Activated CD8-positive, alpha-beta T cell treated with anti-CD3 and anti-CD28 coated beads for 36 hours (primary cell): ENCODE measurements around the gene GRM2. TPM values are rescaled to one million over a fixed set of nuclear protein-coding genes. Genes with fewer than 3 reads are reported as not detected.

ENCODE experiments used
- ATAC-seq: fragments of 200-7000 bp; cut with Tn5 transposase; one replicate; pipeline ENCODE4 v1.10.0; 2021; ENCODE audit warnings: mild to moderate bottlenecking, moderate library complexity
- CTCF ChIA-PET: fragments of 350-600 bp; sonication (Branson Sonifier 250); formaldehyde crosslinking; loops from one replicate; lab custom pipeline; 2021; ENCODE audit warnings: antibody characterized with exemption; lab: Charles Lee
- POLR2A ChIA-PET: fragments of 350-600 bp; sonication (Branson Sonifier 250); formaldehyde crosslinking; loops from one replicate; lab custom pipeline; 2021; ENCODE audit warnings: antibody characterized with exemption; lab: Charles Lee
- DNase-seq: peaks from one replicate; pipeline ENCODE4 v3.0.0-alpha.2; 2020
- H3K27ac Mint-ChIP-seq: one replicate; pipeline ENCODE4 v1.8.0; 2021; ENCODE audit warnings: mild to moderate bottlenecking, mixed read lengths
- H3K27me3 Mint-ChIP-seq: one replicate; pipeline ENCODE4 v1.8.0; 2021; ENCODE audit warnings: mixed read lengths
- H3K36me3 Mint-ChIP-seq: one replicate; pipeline ENCODE4 v1.8.0; 2021; ENCODE audit warnings: low read depth, mixed read lengths
- H3K4me1 Mint-ChIP-seq: one replicate; pipeline ENCODE4 v1.8.0; 2021; ENCODE audit warnings: low read depth, mixed read lengths
- H3K4me3 Mint-ChIP-seq: one replicate; pipeline ENCODE4 v1.8.0; 2021; ENCODE audit warnings: mild to moderate bottlenecking, moderate library complexity, mixed read lengths
- H3K9me3 Mint-ChIP-seq: one replicate; pipeline ENCODE4 v1.8.0; 2021; ENCODE audit warnings: mixed read lengths
- intact Hi-C: fragments of 100-400 bp; cut with micrococcal nuclease; formaldehyde crosslinking; loops from one replicate; pipeline ENCODE4 v1.10.0; 2022
- total RNA-seq, 2 experiments: library from RNA; stranded (reverse); gene quantifications; one replicate each; pipeline ENCODE4 v1.2.3, GENCODE V29; 2021
- TF ChIP-seq, protein P1 (sequence below): fragments of 200-600 bp; IDR thresholded peaks from one replicate; pipeline ENCODE4 v1.8.0; 2022; ENCODE audit warnings: antibody characterized with exemption, mild to moderate bottlenecking

The GRM2 gene
- under 1 TPM; 0.20 to 0.22 TPM for total RNA-seq

DNA sequence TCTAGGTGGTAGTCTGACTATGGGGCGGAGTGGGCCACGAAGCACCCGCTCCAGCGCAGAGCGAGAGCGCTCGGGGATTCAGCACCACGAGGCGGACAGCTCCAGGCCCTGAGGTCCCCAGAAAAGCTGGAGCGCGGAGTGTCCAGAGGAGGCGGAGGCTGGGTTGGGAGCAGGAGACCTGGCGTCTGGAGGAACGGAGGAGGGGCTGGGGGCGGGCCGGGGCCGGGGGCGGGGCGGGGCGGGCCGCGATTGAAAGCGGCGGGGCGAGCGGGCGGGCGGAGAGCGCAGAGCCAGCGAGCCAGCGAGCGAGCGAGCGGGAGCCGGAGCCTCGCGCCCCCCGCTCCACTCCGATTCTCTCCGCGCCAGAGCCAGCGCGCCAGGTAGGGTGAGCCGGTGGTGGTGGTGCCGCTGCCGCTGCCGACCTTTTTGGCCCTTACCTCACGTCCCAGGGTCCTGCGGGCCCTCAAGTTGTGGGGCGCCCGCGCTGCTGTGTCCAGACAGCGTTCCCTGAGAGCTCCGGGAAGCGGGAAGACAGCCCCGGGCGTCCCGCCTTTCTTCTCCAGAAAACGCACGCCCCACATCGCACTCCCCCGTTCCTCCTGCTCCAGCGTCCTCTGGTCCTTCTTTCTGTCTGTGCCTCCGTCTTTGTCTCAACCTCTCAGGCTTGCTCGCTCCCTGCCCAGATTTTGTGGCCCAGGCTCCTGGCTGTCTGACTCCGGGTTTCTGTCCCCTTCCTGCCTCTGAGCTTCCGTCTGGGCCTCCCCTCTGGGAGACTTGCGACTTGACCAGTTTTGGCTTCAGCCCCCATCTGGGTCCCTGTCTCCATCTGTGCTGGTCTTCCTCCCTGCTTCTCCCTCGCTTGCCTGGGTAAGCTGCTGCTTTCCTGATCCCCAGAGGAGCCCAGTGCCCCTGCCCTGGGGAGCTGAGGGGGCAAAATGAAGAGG, at the start of gene GRM2:
Gene GRM2 (plus strand): TSS at position 281 of the 944 bp plus-strand sequence. CDS start 1,916 bp downstream, outside the sequence.
- peak; percentile 60 for ATAC-seq
- Mint-ChIP-seq H3K4me3 (no peak within 1 kb of the TSS), H3K4me1 (peaks cover 10% of the 10 kb centered on the region), H3K36me3 (peaks cover 2% of the 10 kb centered on the region), H3K9me3 (no peaks in the 10 kb centered on the region), H3K27me3 (peaks cover 3% of the 10 kb centered on the region), H3K27ac (no peak within 1 kb of the TSS)
- POLR2A ChIA-PET = interaction anchor here (1.3 to 1.5 kb wide), 2 partner anchors 9 to 12 kb away, joined by 3 to 5 read pairs; no protein-coding TSS in a partner anchor
- CTCF ChIA-PET = interaction anchor here (0.9 to 2.2 kb wide), 3 partner anchors 12 to 26 kb away, joined by 3 to 7 read pairs (median 4); no protein-coding TSS in a partner anchor
- peak; percentile 50 for DNase-seq
- TF ChIP-seq, protein P1, sequence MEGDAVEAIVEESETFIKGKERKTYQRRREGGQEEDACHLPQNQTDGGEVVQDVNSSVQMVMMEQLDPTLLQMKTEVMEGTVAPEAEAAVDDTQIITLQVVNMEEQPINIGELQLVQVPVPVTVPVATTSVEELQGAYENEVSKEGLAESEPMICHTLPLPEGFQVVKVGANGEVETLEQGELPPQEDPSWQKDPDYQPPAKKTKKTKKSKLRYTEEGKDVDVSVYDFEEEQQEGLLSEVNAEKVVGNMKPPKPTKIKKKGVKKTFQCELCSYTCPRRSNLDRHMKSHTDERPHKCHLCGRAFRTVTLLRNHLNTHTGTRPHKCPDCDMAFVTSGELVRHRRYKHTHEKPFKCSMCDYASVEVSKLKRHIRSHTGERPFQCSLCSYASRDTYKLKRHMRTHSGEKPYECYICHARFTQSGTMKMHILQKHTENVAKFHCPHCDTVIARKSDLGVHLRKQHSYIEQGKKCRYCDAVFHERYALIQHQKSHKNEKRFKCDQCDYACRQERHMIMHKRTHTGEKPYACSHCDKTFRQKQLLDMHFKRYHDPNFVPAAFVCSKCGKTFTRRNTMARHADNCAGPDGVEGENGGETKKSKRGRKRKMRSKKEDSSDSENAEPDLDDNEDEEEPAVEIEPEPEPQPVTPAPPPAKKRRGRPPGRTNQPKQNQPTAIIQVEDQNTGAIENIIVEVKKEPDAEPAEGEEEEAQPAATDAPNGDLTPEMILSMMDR = no peak
- intact Hi-C loops = no loop called here

DNA sequence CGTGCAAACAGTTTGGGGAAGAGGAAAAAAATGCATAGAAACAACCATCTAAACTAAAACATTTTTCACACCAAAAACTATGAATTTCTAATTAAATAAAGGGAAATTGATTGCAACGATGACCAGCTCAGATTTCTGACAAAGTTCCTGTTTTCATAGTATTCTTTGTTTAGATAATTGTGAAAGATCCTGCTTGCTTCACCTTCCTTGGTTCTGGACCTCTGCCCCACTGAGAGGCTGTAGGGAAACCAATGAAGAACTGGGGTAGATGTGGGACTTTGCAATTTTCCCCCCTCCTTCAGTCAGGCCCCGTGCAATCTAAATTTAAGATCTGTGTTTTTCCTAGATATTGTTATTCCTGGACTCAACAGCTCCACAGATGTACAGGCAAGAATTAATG, 49.6 kb upstream of the GRM2 start:
- intact Hi-C loops = no loop called here
- TF ChIP-seq, protein P1 = no peak
- no peak overlapping the region for H3K4me3 Mint-ChIP-seq
- H3K27me3 Mint-ChIP-seq = no peaks in the 10 kb centered on the region
- ChIA-PET POLR2A (no interaction called here), CTCF (interaction anchor here (0.6 to 7.3 kb wide), 3 partner anchors 12 to 142 kb away, joined by 3 to 33 read pairs (median 3); no protein-coding TSS in a partner anchor)
- no peaks in the 10 kb centered on the region for H3K4me1 Mint-ChIP-seq
- no peak overlapping the region for H3K27ac Mint-ChIP-seq
- no peak for DNase-seq
- peaks cover 2% of the 10 kb centered on the region for H3K9me3 Mint-ChIP-seq
- H3K36me3 Mint-ChIP-seq = peaks cover 38% of the 10 kb centered on the region
- ATAC-seq = no peak

DNA sequence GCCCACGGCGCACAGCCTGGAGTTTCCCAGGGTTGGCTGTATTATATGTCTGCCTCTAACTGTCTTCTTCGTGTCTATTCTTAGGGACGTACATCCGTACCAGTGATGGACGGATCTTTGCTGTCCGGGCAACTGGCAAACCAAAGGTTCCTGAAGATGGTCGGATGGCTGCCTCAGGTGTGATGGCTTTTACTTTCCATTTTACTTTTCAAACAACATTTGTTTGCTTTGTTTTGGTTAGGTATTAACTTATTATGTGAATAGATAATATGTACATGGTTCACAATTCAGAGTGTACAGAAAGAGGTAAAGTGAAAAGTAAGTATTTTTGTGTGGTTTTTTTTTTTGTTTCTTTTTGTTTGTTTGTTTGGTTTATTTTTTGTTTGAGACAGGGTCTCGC, 46.9 kb upstream of the GRM2 start:
- DNase-seq (no peak), ATAC-seq (no peak)
- Mint-ChIP-seq H3K36me3 (peaks cover 36% of the 10 kb centered on the region), H3K27ac (no peak overlapping the region), H3K4me1 (no peaks in the 10 kb centered on the region), H3K27me3 (no peaks in the 10 kb centered on the region), H3K4me3 (no peak overlapping the region), H3K9me3 (no peaks in the 10 kb centered on the region)
- ChIA-PET CTCF (interaction anchor here (1.6 to 7.3 kb wide), 2 partner anchors 9 to 22 kb away, joined by 5 to 33 read pairs; no protein-coding TSS in a partner anchor), POLR2A (no interaction called here)
- intact Hi-C loops = no loop called here
- TF ChIP-seq, protein P1 = no peak

DNA sequence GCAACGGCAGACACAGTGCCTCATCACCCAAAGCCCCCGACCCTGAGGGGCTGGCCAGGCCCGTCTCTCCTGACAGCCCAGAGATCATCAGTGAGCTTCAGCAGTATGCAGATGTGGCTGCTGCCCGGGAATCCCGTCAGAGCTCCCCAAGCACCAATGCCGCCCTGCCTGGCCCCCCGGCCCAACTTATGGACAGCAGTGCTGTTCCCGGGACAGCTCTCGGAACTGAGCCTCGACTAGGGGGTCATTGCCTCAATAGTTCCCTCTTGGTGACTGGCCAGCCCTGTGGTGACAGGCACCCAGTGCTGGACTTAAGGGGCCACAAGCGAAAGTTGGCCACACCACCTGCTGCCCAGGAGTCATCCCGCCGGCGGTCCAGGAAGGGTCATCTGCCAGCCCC, 44.4 kb upstream of the GRM2 start:
- DNase-seq (no peak), ATAC-seq (no peak)
- TF ChIP-seq, protein P1 = no peak
- no peaks in the 10 kb centered on the region for H3K4me1 Mint-ChIP-seq
- H3K9me3 Mint-ChIP-seq = no peaks in the 10 kb centered on the region
- intact Hi-C loops = no loop called here
- ChIA-PET POLR2A (no interaction called here), CTCF (interaction anchor here (1.2 to 2.4 kb wide), 2 partner anchors 22 to 160 kb away, joined by 3 to 7 read pairs; no protein-coding TSS in a partner anchor)
- peaks cover 33% of the 10 kb centered on the region for H3K36me3 Mint-ChIP-seq
- no peaks in the 10 kb centered on the region for H3K27me3 Mint-ChIP-seq
- H3K27ac Mint-ChIP-seq = no peak overlapping the region
- no peak overlapping the region for H3K4me3 Mint-ChIP-seq
